ENCODE data around the gene MCM6.
"Not testable (repeated sequence)": the region's sequence is repeated elsewhere in the genome, so short reads cannot be mapped to it uniquely, and the experiment has no call there.

MCM6 gene

DNA sequence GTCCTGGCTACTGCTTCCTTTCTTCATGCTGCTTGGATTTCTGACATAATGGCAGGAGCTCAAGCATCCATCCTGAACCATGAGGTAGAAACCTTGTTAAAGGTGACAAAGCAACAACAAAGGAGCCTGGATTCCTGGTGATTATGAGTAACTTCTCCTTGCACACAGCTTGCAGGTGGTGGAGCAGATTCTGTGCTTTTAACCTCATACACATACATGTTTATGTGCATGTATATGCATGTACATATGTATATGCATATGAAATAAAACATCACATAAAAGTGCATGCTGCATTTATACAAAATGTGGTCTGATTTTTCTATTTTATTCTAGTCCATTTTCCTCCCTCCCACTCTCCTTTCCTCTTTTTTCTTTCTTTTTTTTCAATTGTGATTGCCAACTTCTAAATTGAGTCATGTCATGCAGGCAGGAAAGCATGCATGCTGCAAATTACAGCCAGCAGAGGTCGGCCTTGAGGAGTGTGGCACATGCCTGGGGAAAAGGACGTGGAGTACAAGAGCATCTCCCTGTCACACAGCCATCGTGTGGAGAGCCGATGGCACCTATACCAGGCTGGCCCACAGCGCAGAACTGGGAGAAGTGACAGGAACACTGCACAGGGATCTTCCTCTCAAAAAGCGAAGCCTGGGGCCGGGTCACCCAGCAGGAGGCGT is 57.2 kb downstream of the MCM6 start:
- DNase-seq, result no peak

DNA sequence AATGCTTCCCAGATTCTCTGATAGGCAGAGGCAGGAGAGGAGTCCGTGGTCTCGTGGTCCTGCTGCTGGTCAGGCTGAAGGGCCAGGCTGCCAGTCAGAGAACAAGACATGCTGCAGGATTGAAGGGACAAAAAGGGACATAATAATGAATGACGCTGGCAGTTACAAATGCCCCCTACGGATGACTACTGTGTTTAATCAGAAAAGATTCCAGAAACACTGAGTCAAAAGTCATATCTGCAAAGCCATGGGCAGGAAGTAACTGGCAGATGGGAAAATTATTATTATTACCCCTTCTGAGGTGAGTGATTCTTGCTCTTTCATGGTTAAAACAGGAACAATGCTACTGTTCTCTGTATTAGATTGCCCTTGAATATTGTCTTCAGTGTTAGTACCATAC is 58.3 kb downstream of the MCM6 start:
- DNase-seq, result no peak

DNA sequence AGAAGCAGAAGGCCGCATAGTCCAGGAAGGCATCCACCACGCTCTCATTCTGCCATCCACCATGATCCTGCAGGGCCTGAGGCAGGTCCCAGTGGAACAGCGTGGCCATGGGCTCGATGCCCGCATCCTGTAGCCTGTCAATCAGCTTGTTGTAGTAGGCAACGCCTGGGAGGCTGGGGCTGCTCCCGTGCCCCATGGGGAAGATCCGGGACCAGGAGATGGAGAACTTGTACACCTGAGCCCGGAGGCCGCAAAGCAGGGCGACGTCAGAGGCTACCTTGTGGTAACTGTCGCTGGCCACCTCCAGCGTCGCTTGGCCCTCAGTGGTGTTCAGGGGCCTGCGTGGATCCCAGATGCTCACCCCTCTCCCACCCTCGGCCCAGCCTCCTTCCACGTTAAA is 58.8 kb downstream of the MCM6 start:
- DNase-seq, result no peak

DNA sequence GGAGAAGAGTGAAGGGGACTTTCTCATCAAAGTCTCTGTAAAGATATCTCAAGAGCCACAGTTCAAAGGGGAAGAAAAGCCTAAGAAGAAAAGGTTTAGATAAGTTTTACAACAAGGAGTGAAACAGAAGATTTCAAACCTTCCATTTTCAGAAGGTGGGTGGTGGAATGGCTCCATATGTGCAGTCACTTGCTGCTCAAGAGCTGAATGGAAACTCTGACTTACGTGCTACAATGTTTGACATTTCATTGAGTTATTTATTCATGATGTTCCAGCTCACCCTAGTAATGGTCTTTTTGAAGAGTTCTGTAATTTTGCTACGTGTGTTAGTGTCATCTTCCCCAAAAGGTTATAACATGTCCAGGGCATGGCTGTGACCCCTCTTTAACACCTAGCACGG is 61.0 kb downstream of the MCM6 start:
- no peak for DNase-seq

DNA sequence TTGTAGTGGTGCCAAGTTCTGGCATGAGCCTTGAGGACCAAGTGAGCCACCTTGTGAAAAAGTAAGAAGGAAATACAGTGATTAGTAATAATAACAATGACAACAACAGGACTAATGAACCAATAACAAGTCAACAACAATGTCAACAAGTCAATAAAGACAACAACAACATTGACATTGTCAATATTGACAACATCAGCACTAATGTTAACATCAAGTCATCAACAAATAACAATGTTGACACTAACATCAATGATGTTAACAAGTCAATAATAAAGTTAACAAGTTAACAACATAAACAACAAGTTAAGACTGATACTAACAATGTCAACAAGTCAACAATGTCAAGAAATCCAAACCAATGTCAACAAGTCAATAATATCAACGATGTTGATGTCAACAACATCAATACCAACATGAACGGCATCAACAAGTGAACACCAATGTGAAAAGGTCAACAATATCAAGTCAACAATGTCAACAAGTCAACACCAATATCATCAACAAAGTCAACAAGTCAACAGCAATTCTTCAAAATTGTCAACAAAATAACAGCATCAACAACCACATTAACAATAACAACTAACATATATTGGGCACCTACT is 63.2 kb downstream of the MCM6 start:
- DNase-seq, result no peak

DNA sequence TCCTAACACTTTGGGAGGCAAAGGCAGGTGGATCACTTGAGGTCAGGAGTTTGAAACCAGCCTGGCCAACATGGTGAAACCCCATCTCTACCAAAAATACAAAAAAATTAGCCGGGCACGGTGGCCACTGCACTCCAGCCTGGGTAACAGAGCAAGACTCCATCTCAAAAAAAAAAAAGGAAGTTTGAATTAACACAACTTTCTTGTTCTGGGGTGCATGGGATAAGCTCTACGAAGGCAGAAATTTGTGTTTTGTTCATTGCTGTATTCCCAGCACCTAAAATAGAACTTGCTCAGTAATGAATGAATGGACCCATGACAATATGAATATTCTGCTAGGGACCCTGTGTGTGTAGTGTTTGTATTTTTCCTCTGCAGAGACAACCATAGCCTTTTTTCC is 68.4 kb downstream of the MCM6 start:
- DNase-seq, result not testable (repeated sequence)

DNA sequence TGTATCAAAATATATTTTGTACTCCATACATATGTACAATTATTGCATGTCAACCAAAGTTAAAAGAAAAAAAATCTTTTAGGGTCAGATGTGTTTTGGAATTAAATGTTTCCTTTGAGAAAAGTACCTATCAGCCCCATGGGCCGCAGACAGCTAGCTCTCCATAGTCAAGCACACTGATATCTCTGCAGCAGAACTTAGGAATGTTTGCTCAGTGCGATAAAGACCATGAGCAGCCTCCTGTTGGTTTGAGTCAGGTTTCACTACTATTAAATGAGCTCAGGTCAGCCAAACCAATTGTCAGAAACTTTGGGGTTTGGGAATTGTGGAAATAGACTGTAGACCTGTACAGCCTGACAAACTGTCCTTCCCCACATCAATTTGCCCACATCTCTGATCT is 73.0 kb downstream of the MCM6 start:
- DNase-seq, result no peak

DNA sequence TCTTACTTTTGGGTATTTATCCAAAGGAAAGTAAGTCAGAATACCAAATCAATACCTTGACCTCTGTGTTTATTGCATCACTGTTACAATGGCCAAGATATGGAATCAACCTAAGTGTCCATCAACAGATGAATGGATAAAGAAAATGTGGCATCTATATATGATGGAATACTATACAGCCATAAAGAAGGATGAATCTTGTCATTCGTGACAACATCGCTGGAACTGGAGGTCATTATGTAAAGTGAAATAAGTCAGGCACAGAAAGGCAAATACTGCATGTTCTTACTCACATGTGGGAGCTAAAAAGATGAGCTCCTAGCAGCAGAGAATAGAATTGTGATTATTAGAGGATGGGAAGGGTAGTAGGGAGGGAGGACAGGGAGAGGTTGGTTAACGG is 73.9 kb downstream of the MCM6 start:
- no peak for DNase-seq

DNA sequence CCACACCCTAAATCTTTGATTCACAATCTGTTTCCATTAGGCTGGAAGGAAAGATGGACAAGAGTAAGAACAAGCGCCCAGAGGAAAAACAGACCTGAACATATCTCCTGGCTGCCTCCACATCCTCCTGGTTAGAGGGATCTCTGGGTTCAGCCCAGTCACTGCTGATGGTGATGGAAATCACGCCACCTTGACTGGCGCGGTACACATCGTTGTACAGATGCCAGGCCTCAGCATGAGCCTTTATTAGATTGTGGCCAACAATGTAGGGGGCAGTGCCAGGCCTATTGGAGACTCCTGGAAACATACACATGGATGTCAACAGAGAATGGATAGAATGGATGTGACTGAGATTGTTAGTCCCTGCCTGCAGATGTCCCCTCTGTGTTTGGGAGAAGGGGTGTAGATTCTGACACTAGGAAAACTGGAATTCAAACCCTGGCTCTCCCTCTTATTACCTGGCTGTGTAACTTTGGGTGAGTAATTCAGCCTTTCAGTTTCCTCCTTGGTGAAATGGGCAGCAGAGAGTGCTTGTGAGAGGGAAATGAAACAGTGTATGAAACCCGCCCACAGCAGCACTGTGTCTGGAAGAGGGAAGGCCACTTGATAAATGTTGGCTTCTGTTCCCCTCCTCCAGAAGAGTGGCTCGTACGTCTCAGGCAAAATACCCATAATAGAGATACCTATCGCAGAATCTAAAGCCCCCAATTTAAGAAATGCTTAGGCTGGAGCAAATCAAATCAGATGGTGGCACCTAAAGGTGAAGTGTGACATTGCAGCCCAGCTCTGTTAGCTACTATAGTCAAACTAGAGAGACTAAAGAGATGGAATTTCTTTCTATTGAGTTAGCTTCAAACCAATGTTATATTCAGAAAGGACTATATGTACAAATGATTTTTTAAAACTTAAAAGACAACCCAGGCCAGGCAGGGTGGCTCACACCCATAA is 75.5 kb downstream of the MCM6 start:
- no peak for DNase-seq

DNA sequence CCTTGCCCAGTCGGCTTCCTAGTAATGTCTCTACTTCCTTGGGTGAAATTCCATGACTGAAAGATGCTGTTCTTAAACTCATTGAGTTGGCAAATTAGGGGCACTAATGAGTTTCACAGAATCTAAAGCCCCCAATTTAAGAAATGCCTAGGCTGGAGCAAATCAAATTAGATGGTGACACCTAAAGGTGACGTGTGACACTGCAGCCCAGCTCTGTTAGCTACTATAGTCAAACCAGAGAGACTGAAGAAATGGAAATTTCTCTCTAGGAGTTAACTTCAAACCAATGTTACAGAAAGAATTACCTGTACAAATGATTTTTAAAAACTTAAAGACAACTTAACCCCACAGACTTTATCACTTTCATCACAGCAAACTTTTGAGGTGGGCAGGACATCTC is 76.5 kb downstream of the MCM6 start:
- no peak for DNase-seq

DNA sequence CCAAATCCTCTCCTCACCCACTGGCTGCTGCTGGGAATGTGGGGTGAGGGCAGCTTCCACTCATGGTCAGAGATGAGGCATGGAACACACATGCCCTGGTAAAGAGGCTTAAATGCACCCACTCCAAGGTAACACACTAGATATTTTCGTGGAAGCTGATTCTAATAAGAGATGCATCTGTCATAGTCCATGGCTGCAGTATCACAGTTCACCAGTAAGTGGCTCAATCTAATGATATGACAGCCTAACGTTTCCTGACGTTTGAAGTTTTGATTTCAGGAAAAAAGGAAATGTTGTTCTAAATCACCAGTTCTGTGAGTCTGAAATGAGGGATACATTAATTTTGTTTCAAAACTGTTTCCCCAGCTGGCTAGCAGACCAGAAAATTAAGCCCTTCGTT is 77.5 kb downstream of the MCM6 start:
- no peak for DNase-seq

DNA sequence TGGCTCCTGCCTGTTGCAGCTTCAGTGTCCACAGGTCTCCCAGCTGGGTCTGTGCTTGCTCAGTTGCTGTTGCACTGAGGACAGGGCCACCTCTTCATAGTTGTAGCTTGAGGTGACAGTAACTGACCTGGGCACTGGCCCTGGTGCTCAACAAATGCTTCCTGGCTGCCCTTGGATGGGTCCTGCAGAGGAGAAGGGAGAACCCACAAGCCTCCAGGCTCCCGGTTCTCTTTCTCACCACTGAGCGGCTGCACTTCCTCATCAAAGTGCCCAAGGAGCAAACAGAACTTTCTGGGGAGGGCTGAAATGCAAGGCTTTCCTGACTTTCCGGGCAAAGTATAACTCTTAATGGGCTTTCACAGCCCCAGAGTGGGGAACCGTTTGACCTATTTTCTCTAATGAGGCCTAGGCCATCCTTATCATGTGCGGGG is 78.0 kb downstream of the MCM6 start:
- DNase-seq, result no peak

DNA sequence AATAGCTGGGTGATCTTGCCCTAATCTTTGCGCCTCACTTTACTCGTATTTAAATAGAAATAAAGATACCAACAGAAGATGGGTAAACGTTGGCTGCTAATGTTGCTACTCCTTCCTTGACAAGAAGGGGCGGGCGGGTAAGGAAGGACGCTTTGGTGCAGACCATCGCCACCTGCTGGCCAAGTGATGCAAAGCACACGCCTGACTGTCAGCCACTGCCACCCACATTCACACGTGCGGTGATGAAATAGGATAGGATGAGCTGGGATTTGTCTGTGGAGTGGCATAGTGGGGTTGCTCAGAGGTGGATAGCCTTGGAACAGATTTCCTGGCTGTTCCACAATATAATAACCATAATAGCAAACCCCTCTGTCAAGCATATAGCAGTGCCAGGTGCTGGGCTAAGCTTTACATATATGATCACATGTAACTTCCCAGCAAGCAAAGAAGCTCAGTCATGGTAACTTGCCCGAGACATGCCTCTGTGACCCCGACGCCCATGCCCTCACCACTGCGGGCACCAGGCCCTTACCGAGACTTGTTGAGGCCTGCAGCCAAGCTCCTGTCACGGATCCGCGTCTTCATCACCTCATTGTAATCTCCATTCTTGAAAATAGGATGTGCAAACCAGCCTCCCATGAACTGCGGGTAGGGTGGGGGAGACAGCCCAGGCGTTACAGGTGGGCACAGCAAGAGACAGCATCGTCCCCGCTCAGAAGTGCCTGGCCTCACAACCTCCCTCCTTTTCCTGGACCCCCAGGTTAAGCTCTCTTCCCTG is 78.6 kb downstream of the MCM6 start:
- peak; percentile 59 for DNase-seq

DNA sequence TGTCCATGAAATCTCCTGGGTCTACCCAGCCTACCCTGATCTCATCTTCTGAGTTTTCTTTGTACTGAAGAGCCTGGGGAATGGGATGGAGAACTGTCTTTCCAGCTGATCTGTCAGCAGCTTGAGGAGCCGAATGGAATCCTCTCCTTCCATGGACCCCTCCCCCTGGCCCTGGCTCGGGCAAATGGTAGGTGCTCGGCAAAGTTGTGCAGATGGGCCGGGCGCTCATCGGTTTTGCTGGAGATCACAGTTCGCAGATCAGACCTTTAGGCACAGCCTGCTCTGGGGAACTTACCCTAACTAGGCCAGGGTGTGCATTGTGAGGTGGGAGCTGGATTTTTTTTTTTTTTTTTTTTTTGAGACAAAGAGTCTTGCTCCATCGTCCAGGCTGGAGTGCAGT is 79.6 kb downstream of the MCM6 start:
- DNase-seq, result no peak

DNA sequence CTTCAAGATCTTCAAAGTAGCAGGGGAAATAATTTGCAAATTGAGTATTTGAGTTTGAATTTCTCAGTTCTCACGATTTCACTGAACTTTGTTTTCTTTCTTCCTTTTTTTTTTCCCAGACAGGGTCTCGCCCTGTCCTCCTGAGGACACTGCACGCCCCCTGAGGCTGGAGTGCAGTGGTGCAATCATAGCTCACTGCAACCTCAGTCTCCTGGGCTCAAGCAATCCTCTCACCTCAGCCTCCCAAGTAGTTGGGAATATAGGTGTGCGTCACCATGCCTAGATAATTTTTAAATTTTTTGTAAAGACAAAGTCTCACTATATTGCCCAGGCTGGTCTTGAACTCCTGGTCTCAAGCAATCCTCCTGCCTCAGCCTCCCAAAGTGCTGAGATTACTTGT is 80.6 kb downstream of the MCM6 start:
- not testable (repeated sequence) for DNase-seq

DNA sequence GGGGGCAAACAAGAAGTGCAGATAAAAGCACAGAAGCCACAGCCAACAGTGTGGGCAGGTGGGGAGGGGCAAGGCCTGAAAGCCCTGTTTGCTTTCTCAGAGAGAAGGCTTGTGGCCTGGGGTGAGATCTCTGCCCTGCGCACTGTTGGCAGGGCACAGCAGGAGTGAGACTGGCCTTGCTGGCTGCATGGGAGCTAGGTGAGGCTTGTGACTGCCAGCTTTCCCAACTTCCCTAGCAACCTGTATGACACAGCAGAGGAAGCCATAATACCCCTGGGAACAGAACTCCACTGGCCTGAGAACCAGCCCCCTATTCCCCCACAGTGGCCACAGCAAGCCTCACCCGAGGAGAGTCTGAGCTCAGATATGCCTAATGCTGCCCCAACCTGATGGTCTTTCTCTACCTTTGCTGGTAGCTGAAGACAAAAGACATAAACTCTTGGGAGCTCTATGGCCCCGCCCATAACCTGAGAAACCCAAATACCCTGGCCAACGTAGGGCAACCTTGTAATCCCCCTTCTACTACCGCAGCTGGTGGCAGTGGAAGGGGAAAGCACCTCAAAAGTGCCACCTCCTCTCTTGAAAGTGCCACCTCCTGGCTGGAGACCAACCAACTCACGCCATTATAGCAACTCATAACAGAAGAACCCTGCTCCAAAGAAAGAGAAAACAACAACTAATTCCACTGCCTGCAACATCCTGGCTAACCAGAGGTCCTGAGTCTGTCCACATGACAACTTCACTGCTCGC is 83.7 kb downstream of the MCM6 start:
- DNase-seq, result no peak

DNA sequence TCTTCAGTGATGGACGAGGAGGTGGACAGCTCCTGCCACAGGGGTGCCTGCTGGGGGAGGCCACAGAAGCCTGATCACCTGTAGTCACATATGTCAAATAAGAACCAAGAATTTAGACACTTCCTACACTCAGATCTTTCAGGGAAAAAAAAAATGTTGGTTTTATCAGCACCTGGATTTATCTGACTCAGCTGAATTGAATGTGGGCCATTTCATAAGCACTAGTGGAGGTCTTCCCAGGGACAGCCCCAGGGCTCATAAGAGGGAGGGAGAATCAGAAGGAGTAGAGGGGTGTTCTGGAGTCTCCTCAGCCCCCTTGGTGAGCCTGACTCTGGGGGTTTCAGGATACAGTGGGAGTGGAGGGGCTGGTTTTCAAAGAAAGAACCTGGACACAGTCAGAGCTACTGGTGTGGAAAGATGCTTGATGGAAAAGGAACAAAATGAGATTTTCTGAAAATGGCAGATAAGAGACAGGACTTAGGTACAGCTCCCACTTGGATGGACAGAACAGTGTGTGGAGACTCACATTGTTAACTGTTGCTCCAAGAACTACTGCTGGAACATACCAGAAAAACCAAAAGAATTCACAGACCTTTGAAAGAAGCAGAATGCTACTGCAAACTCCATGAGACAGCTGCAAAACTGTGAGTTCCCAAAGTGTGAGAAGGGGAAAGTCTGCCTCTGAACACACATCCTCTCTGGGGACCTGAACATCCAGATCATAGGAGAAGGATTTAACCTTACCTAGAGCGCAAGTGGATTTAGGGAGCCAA is 84.6 kb downstream of the MCM6 start:
- DNase-seq, result no peak

DNA sequence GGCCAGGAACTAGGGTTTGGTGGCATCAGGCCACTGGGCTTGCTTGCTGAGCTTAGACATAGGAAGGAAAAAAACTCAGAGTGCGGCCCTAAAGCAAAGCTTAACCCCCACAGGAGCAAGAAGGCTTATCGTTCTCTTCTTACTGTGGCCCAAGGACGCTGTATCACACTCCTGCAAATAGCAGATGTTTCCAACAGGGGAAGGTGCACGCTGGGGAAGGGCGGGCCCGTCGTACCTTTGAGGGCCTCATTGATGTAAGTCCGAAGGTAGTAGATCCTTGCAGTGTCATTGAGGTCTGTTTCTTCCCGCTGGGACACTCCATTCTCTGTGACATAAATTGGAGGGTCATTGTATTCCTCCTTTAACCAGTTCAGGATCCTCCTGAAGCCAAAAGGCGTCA is 85.8 kb downstream of the MCM6 start:
- no peak for DNase-seq
